ENCODE data around the gene NPFFR1. TPM values are rescaled to one million over a fixed set of nuclear protein-coding genes. Genes with fewer than 3 reads are reported as not detected.

The NPFFR1 gene
- total and polyA plus RNA-seq, 8 donors = under 0.01 to 0.45 (median 0.05) TPM; not detected in 5

- TF ChIP-seq CTCF (IDR thresholded peaks at IDR 0.05) = no peak
- TF ChIP-seq EP300 (IDR thresholded peaks at IDR 0.05) = no peak
- TF ChIP-seq POLR2AphosphoS5 (IDR thresholded peaks at IDR 0.05) = no peak
- TF ChIP-seq POLR2A (IDR thresholded peaks at IDR 0.05) = no peak
- WGBS, 5 donors = 90 to 98% (median 97%) methylated on average over 4 to 5 of the region's 5 CpGs
- DNase-seq = no peak
- no peaks in the 10 kb centered on the region for H3K4me1 ChIP-seq
- peaks cover 44 to 98% (median 95%) of the 10 kb centered on the region in 4 donors for H3K36me3 ChIP-seq
- intact Hi-C loops (cut with DNase I; ENCODE audit: low total_unique reads) = no loop called here
- H3K27ac ChIP-seq = no peak overlapping the region
- H3K9me3 ChIP-seq = no peaks in the 10 kb centered on the region
- no peaks in the 10 kb centered on the region for H3K27me3 ChIP-seq
- H3K4me3 ChIP-seq = no peak overlapping the region
Measured at GRCh38 chr10:70206762-70207161, 77.0 kb downstream of the NPFFR1 start.

- Histone ChIP-seq H3K27ac (no peak overlapping the region), H3K27me3 (no peaks in the 10 kb centered on the region), H3K36me3 (peaks cover 18 to 89% (median 84%) of the 10 kb centered on the region in 4 donors), H3K4me1 (no peaks in the 10 kb centered on the region), H3K4me3 (no peak overlapping the region), H3K9me3 (peaks cover 0 to 6% (median 1%) of the 10 kb centered on the region in 4 donors)
- 88 to 97% (median 91%) methylated on average over 1 of the region's 1 CpG for WGBS, 5 donors
- DNase-seq = no peak
- TF ChIP-seq POLR2AphosphoS5 (IDR thresholded peaks at IDR 0.05) (no peak), EP300 (IDR thresholded peaks at IDR 0.05) (no peak), POLR2A (IDR thresholded peaks at IDR 0.05) (no peak), CTCF (IDR thresholded peaks at IDR 0.05) (no peak)
- intact Hi-C loops (cut with DNase I; ENCODE audit: low total_unique reads) = no loop called here
Measured at GRCh38 chr10:70201105-70201504, 82.7 kb downstream of the NPFFR1 start.

GRCh38 chr10:70198696-70199466, 84.9 kb downstream of the NPFFR1 start:
- WGBS, 5 donors = 94 to 97% (median 97%) methylated on average over 5 of the region's 5 CpGs
- H3K4me1 ChIP-seq = no peaks in the 10 kb centered on the region
- H3K27me3 ChIP-seq = no peaks in the 10 kb centered on the region
- intact Hi-C loops (cut with DNase I; ENCODE audit: low total_unique reads) = no loop called here
- H3K4me3 ChIP-seq = no peak overlapping the region
- H3K27ac ChIP-seq = no peak overlapping the region
- H3K36me3 ChIP-seq = peaks cover 13 to 71% (median 62%) of the 10 kb centered on the region in 4 donors
- H3K9me3 ChIP-seq = peaks cover 0 to 6% (median 1%) of the 10 kb centered on the region in 4 donors
- TF ChIP-seq CTCF (IDR thresholded peaks at IDR 0.05) (no peak), POLR2AphosphoS5 (IDR thresholded peaks at IDR 0.05) (no peak), POLR2A (IDR thresholded peaks at IDR 0.05) (no peak), EP300 (IDR thresholded peaks at IDR 0.05) (no peak)
- DNase-seq = no peak

Small RNAs within 50 kb of the gene (small RNA-seq; reads per million reads assigned to genes)
- 0 reads per million in 4 donors for gene RPS25P9

Other genes starting within 250 kb of the NPFFR1 start
- 10 to 100 TPM in 2 of 5 donors, 1 to 10 TPM in 3; 6.7 to 19.3 (median 9.8) TPM for gene MACROH2A2, start 231.2 kb downstream of the NPFFR1 start, total RNA-seq
- gene MACROH2A2, start 231.2 kb downstream of the NPFFR1 start, polyA plus RNA-seq = 10 to 100 TPM in 1 of 3 donors, 1 to 10 TPM in 2; 7.7 to 12.7 (median 9.8) TPM
- 10 to 100 TPM in 1 of 5 donors, 1 to 10 TPM in 4; 4.5 to 12.9 (median 5.8) TPM for gene AIFM2, start 151.2 kb downstream of the NPFFR1 start, total RNA-seq
- gene AIFM2, start 151.2 kb downstream of the NPFFR1 start, polyA plus RNA-seq = 10 to 100 TPM in 2 of 3 donors, 1 to 10 TPM in 1; 6.3 to 14.5 (median 10.6) TPM
- 10 to 100 TPM in 1 of 5 donors, 1 to 10 TPM in 4; 1.2 to 79.4 (median 3.9) TPM for gene TYSND1, start 137.3 kb downstream of the NPFFR1 start, total RNA-seq
- 10 to 100 TPM in 1 of 3 donors, 1 to 10 TPM in 2; 4.8 to 16.3 (median 5.5) TPM for gene TYSND1, start 137.3 kb downstream of the NPFFR1 start, polyA plus RNA-seq
- gene SAR1A, start 113.5 kb downstream of the NPFFR1 start, total RNA-seq = 100 to 1,000 TPM in 1 of 5 donors, 10 to 100 TPM in 3, 1 to 10 TPM in 1; 8.7 to 178 (median 48.0) TPM
- gene SAR1A, start 113.5 kb downstream of the NPFFR1 start, polyA plus RNA-seq = 10 to 100 TPM; 23.2 to 31.0 (median 30.0) TPM
- gene PPA1, start 50.6 kb downstream of the NPFFR1 start, total RNA-seq = 100 to 1,000 TPM in 2 of 5 donors, 10 to 100 TPM in 3; 18.1 to 140 (median 93.9) TPM
- gene PPA1, start 50.6 kb downstream of the NPFFR1 start, polyA plus RNA-seq = 100 to 1,000 TPM; 152 to 217 (median 162) TPM
- 10 to 100 TPM in 1 of 5 donors, 1 to 10 TPM in 3, under 1 TPM in 1; 0.29 to 47.8 (median 2.3) TPM for gene LRRC20, start 98.6 kb upstream of the NPFFR1 start, total RNA-seq
- gene LRRC20, start 98.6 kb upstream of the NPFFR1 start, polyA plus RNA-seq = 1 to 10 TPM; 3.3 to 6.1 (median 4.0) TPM
- gene EIF4EBP2, start 120.1 kb upstream of the NPFFR1 start, total RNA-seq = 10 to 100 TPM; 24.0 to 74.7 (median 64.3) TPM
- 10 to 100 TPM; 18.9 to 43.2 (median 32.4) TPM for gene EIF4EBP2, start 120.1 kb upstream of the NPFFR1 start, polyA plus RNA-seq
- gene NODAL, start 157.7 kb upstream of the NPFFR1 start, total RNA-seq = not detected
- gene NODAL, start 157.7 kb upstream of the NPFFR1 start, polyA plus RNA-seq = not detected
- 10 to 100 TPM in 2 of 5 donors, 1 to 10 TPM in 3; 3.6 to 25.1 (median 8.1) TPM for gene PALD1, start 194.8 kb upstream of the NPFFR1 start, total RNA-seq
- 1 to 10 TPM; 2.4 to 3.0 (median 2.7) TPM for gene PALD1, start 194.8 kb upstream of the NPFFR1 start, polyA plus RNA-seq